H1 (cell line): ENCODE data around the gene PPM1F. TPM values are rescaled to one million over a fixed set of nuclear protein-coding genes. Genes with fewer than 3 reads are reported as not detected.
"Not testable (repeated sequence)": the region's sequence is repeated elsewhere in the genome, so short reads cannot be mapped to it uniquely, and the experiment has no call there.

Source experiments
- CTCF ChIA-PET: fragments of 300-600 bp; sonication (Branson Sonifier 250); formaldehyde crosslinking; loops from one replicate; lab custom pipeline; 2021; ENCODE audit not compliant: partially characterized antibody; lab: Charles Lee
- POLR2A ChIA-PET: fragments of 300-600 bp; sonication (Branson Sonifier 250); formaldehyde crosslinking; loops from one replicate; lab custom pipeline; 2021; ENCODE audit warnings: inconsistent platforms; ENCODE audit not compliant: partially characterized antibody; lab: Charles Lee
- DNase-seq, 2 experiments: peaks; one replicate each; pipeline versions ENCODE4 v3.0.0 to v3.0.0-alpha.2; 2010 to 2022; ENCODE audit warnings: low spot score in 2 of 2, low read depth in 1 of 2, mixed read lengths in 1 of 2
- FAIRE-seq: peaks from 2 replicates; lab custom pipeline; 2011; peaks lifted over from hg19 to GRCh38; lab: Jason Lieb, UNC
- H2AFZ ChIP-seq: 2 replicates; pipeline ENCODE4 v1.8.1; 2012; ENCODE audit warnings: low read length, inconsistent platforms
- H2AK5ac ChIP-seq: 2 replicates; pipeline ENCODE4 v1.6.1; 2013; ENCODE audit warnings: low read depth, low read length
- H2BK120ac ChIP-seq: replicated peaks from 2 replicates; pipeline ENCODE3; 2013; ENCODE audit warnings: low read depth, low read length, inconsistent platforms
- H2BK12ac ChIP-seq: 2 replicates; pipeline ENCODE4 v1.6.1; 2013; ENCODE audit warnings: low read depth, low read length
- H2BK15ac ChIP-seq: 2 replicates; pipeline ENCODE4 v1.6.1; 2013; ENCODE audit warnings: low read length
- H2BK20ac ChIP-seq: 2 replicates; pipeline ENCODE4 v1.6.1; 2013; ENCODE audit warnings: low read length
- H2BK5ac ChIP-seq: 2 replicates; pipeline ENCODE4 v1.6.1; 2013; ENCODE audit warnings: low read depth, low read length
- H3K14ac ChIP-seq: 2 replicates; pipeline ENCODE4 v1.6.1; 2013; ENCODE audit warnings: inconsistent platforms; ENCODE audit not compliant: insufficient read length
- H3K18ac ChIP-seq: 2 replicates; pipeline ENCODE4 v1.6.1; 2013; ENCODE audit warnings: low read length; ENCODE audit errors: extremely low read depth
- H3K23ac ChIP-seq: 2 replicates; pipeline ENCODE4 v1.6.1; 2013; ENCODE audit warnings: inconsistent platforms; ENCODE audit not compliant: insufficient read length
- H3K23me2 ChIP-seq: 2 replicates; pipeline ENCODE4 v1.6.1; 2013; ENCODE audit warnings: low read depth, low read length
- H3K27ac ChIP-seq: 2 replicates; pipeline ENCODE4 v1.6.1; 2011; ENCODE audit warnings: low read depth, low read length, inconsistent platforms
- H3K27me3 ChIP-seq, 4 experiments: replicated peaks in 1 of 4; 1 replicate in 1 of 4; 2 replicates in 3 of 4; pipeline versions ENCODE4 v1.6.1 to v1.8.1; 2011 to 2013; ENCODE audit warnings: low read length in 3 of 4, mild to moderate bottlenecking in 3 of 4, inconsistent platforms in 2 of 4, mixed read lengths in 2 of 4, moderate library complexity in 1 of 4; ENCODE audit not compliant: control insufficient read depth in 3 of 4, insufficient read depth in 3 of 4; ENCODE audit errors: extremely low read depth in 1 of 4
- H3K36me3 ChIP-seq, 4 experiments: 2 replicates each; pipeline versions ENCODE4 v1.6.1 to v1.8.1; 2011 to 2013; ENCODE audit warnings: mild to moderate bottlenecking in 4 of 4, low read length in 3 of 4, moderate library complexity in 2 of 4, control low read depth in 1 of 4, inconsistent platforms in 1 of 4; ENCODE audit not compliant: insufficient read depth in 4 of 4, control insufficient read depth in 2 of 4
- H3K4ac ChIP-seq: replicated peaks from 2 replicates; pipeline ENCODE3; 2013; ENCODE audit warnings: low read length, low read depth, mixed read lengths, inconsistent platforms; ENCODE audit not compliant: insufficient read length
- H3K4me1 ChIP-seq, 4 experiments: replicated peaks in 1 of 4; 1 replicate in 1 of 4; 2 replicates in 3 of 4; pipeline versions ENCODE4 v1.6.1 to v1.8.1; 2011 to 2013; ENCODE audit warnings: low read length in 3 of 4, inconsistent platforms in 2 of 4, mixed read lengths in 1 of 4; ENCODE audit not compliant: insufficient read depth in 4 of 4, control insufficient read depth in 3 of 4
- H3K4me2 ChIP-seq, 2 experiments: 2 replicates each; pipeline versions ENCODE4 v1.6.1 to v1.8.1; 2011 to 2013; ENCODE audit warnings: low read depth in 2 of 2, low read length in 2 of 2, control low read depth in 1 of 2, inconsistent platforms in 1 of 2, mild to moderate bottlenecking in 1 of 2; ENCODE audit not compliant: insufficient read depth in 1 of 2
- H3K4me3 ChIP-seq, 4 experiments: fragments of 200-600, 300-600 bp in 1 of 4; sonication (generic), shearing (Covaris generic), sonication (Bioruptor Twin) in 1 of 4; 2 replicates each; pipeline versions ENCODE4 v1.5.1 to v1.8.1; 2011 to 2016; ENCODE audit warnings: low read length in 4 of 4, low read depth in 3 of 4, control low read depth in 2 of 4, inconsistent platforms in 2 of 4, mild to moderate bottlenecking in 2 of 4, mixed read lengths in 1 of 4, moderate library complexity in 1 of 4; ENCODE audit not compliant: insufficient read depth in 2 of 4; ENCODE audit errors: extremely low read depth in 1 of 4
- H3K56ac ChIP-seq: replicated peaks from 2 replicates; pipeline ENCODE3; 2013; ENCODE audit warnings: low read depth, mild to moderate bottlenecking, mixed read lengths, low read length, inconsistent platforms; ENCODE audit not compliant: insufficient read length
- H3K79me1 ChIP-seq: 2 replicates; pipeline ENCODE4 v1.6.1; 2013; ENCODE audit warnings: low read depth, low read length, control low read depth
- H3K79me2 ChIP-seq, 2 experiments: 2 replicates each; pipeline versions ENCODE4 v1.6.1 to v1.8.1; 2012 to 2013; ENCODE audit warnings: low read length in 2 of 2, mild to moderate bottlenecking in 2 of 2, inconsistent platforms in 1 of 2; ENCODE audit not compliant: insufficient read depth in 2 of 2, control insufficient read depth in 1 of 2
- H3K9ac ChIP-seq, 4 experiments: replicated peaks in 1 of 4; 1 replicate in 1 of 4; 2 replicates in 3 of 4; pipeline versions ENCODE4 v1.6.1 to v1.8.1; 2011 to 2013; ENCODE audit warnings: low read depth in 3 of 4, low read length in 3 of 4, control low read depth in 2 of 4, mild to moderate bottlenecking in 2 of 4, moderate library complexity in 2 of 4, inconsistent platforms in 1 of 4; ENCODE audit errors: extremely low read depth in 1 of 4
- H3K9me3 ChIP-seq, 2 experiments: 2 replicates each; pipeline versions ENCODE4 v1.6.1 to v1.8.1; 2012 to 2013; ENCODE audit warnings: mild to moderate bottlenecking in 2 of 2, moderate library complexity in 2 of 2, control low read depth in 1 of 2, inconsistent platforms in 1 of 2, low read depth in 1 of 2, low read length in 1 of 2, mixed read lengths in 1 of 2; ENCODE audit not compliant: insufficient read depth in 2 of 2
- H4K20me1 ChIP-seq, 2 experiments: replicated peaks in 1 of 2; 2 replicates each; pipeline versions ENCODE3 to v1.8.1; 2011 to 2013; ENCODE audit warnings: inconsistent platforms in 2 of 2, low read length in 2 of 2, mild to moderate bottlenecking in 1 of 2; ENCODE audit not compliant: insufficient read depth in 2 of 2, control insufficient read depth in 1 of 2
- H4K5ac ChIP-seq: 2 replicates; pipeline ENCODE4 v1.6.1; 2013; ENCODE audit warnings: low read length, low read depth, mixed read lengths, inconsistent platforms; ENCODE audit not compliant: insufficient read length
- H4K8ac ChIP-seq: 2 replicates; pipeline ENCODE4 v1.8.0; 2013; ENCODE audit warnings: mild to moderate bottlenecking, moderate library complexity, low read length, inconsistent platforms; ENCODE audit not compliant: insufficient read depth; ENCODE audit errors: extremely low read depth
- H4K91ac ChIP-seq: replicated peaks from 2 replicates; pipeline ENCODE3; 2013; ENCODE audit warnings: low read length, mixed read lengths, inconsistent platforms; ENCODE audit not compliant: insufficient read length
- CBX5 ChIP-seq: fragments of 300-800, 300-1000 bp; sonication (generic); IDR thresholded peaks from 2 replicates; pipeline ENCODE4 v1.7.1; 2016; ENCODE audit warnings: antibody characterized with exemption, low read length, low read depth
- FOSL1 ChIP-seq: IDR thresholded peaks from 2 replicates; pipeline ENCODE4 v1.6.1; 2011; ENCODE audit warnings: mild to moderate bottlenecking, low read depth, low read length, moderate library complexity; ENCODE audit not compliant: insufficient read depth
- JUND ChIP-seq: IDR thresholded peaks from 2 replicates; pipeline ENCODE4 v1.6.1; 2011; ENCODE audit warnings: mild to moderate bottlenecking, improper control_type of control experiment, low read length
- SUZ12 ChIP-seq: fragments of 200-600 bp; sonication (generic); IDR thresholded peaks from 2 replicates; pipeline ENCODE4 v1.6.1; 2012; ENCODE audit warnings: mild to moderate bottlenecking, inconsistent platforms, low read length, moderate library complexity, mixed read lengths
- WGBS, 2 experiments: shearing (Covaris generic) in 1 of 2; methylation state at CpG; one replicate each; pipeline versions ENCODE4 v1.1.6 to v1.1.7; 2013 to 2015; ENCODE audit warnings: low lambda C conversion rate in 2 of 2, mixed read lengths in 2 of 2, inconsistent platforms in 1 of 2, low coverage in 1 of 2, missing lambda C conversion rate in 1 of 2; ENCODE audit not compliant: insufficient replicate concordance in 2 of 2, insufficient coverage in 1 of 2, insufficient read length in 1 of 2; ENCODE audit errors: extremely low coverage in 1 of 2, missing lambda C conversion rate in 1 of 2; 5-methylcytosine and 5-hydroxymethylcytosine counted together
- polyA plus RNA-seq, 7 experiments: library from polyadenylated mRNA; depleted of rRNA in 3 of 7; stranded (reverse) in 5 of 7; unstranded in 2 of 7; fragments of >200 nt in 5 of 7; fragments of 200-250 nt in 2 of 7; gene quantifications; 1 replicate in 5 of 7; 2 replicates in 1 of 7; 4 replicates in 1 of 7; pipeline versions ENCODE4 v1.2.1 to v1.2.3, GENCODE V29; 2011 to 2013; ENCODE audit warnings: missing spikeins in 2 of 7, mixed read lengths in 2 of 7
- total RNA-seq: library from RNA; stranded (reverse); fragmentation: NEBNext Ultra II Directional; extraction: Animal tissue kit (Norgen Biotek cat#: 25700); gene quantifications from 2 replicates; pipeline ENCODE4 v1.2.1, GENCODE V29; 2021

PPM1F gene
- total and polyA plus RNA-seq, 2 of the 8 experiments (the other 6 are each of a cell fraction or from before 2014, with no cell fraction given), result 12.4 to 22.8 TPM

- TF ChIP-seq CBX5, result no peak
- no peak for TF ChIP-seq JUND
- TF ChIP-seq FOSL1, result no peak
- TF ChIP-seq SUZ12, result no peak
Observed at GRCh38 chr22:21907638-21908522, 44.8 kb downstream of the PPM1F start (continued).

- H3K9ac ChIP-seq, H3K14ac ChIP-seq, H3K4me2 ChIP-seq, H2BK5ac ChIP-seq, H3K27me3 ChIP-seq, H4K8ac ChIP-seq, H2BK20ac ChIP-seq, H3K23ac ChIP-seq, H4K91ac ChIP-seq, H2AFZ ChIP-seq, H3K27ac ChIP-seq, DNase-seq, H3K23me2 ChIP-seq, H4K5ac ChIP-seq, H3K9me3 ChIP-seq, H2BK120ac ChIP-seq, H2AK5ac ChIP-seq, H3K56ac ChIP-seq, H2BK12ac ChIP-seq, H3K18ac ChIP-seq, H3K4me1 ChIP-seq, H3K36me3 ChIP-seq, H2BK15ac ChIP-seq, H3K79me1 ChIP-seq, H4K20me1 ChIP-seq, H3K4me3 ChIP-seq, H3K79me2 ChIP-seq, CTCF ChIA-PET, FAIRE-seq, H3K4ac ChIP-seq: not testable (repeated sequence)
- POLR2A ChIA-PET, result interaction anchor here (1.2 kb wide), 1 partner anchor 36 kb away, joined by 3 read pairs; no protein-coding TSS in a partner anchor
- WGBS, 2 experiments, result 84% methylated on average over 6 of the region's 11 CpGs; no CpG with 5 or more reads in 1 of the 2 experiments
Observed at GRCh38 chr22:21905234-21905633, 47.4 kb downstream of the PPM1F start.
